ENCODE measurements around the gene UBC.

UBC gene

GRCh38 chr12:124947561-124948398 lies 33.3 kb upstream of the UBC start:
- DNase-seq: no peak
- H3K27me3 ChIP-seq (replicated peaks): no peaks in the 10 kb centered on the region
- no peak overlapping the region for H3K27ac ChIP-seq
- no peak for TF ChIP-seq CTCF (IDR thresholded peaks at IDR 0.05; ENCODE audit: low read depth, low read length, missing control alignments)
- in situ Hi-C loops (cut with HindIII; ENCODE audit: low pct_ligation_motif_present, low sequenced_read_pairs): no loop called here
- no peak overlapping the region for H3K4me3 ChIP-seq (ENCODE audit: low read depth, low read length)
- H3K36me3 ChIP-seq (replicated peaks): peaks cover 32% of the 10 kb centered on the region

- in situ Hi-C loops (cut with HindIII; ENCODE audit: low pct_ligation_motif_present, low sequenced_read_pairs): no loop called here
- no peak overlapping the region for H3K27ac ChIP-seq
- TF ChIP-seq CTCF (IDR thresholded peaks at IDR 0.05; ENCODE audit: low read depth, low read length, missing control alignments): no peak
- peaks cover 25% of the 10 kb centered on the region for H3K36me3 ChIP-seq (replicated peaks)
- no peaks in the 10 kb centered on the region for H3K27me3 ChIP-seq (replicated peaks)
- DNase-seq: no peak
- H3K4me3 ChIP-seq (ENCODE audit: low read depth, low read length): no peak overlapping the region
Observed at GRCh38 chr12:124947013-124947412, 32.6 kb upstream of the UBC start.

- Histone ChIP-seq H3K4me3 (ENCODE audit: low read depth, low read length) (no peak overlapping the region), H3K27me3 (replicated peaks) (no peaks in the 10 kb centered on the region), H3K27ac (no peak overlapping the region), H3K36me3 (replicated peaks) (peaks cover 22% of the 10 kb centered on the region)
- in situ Hi-C loops (cut with HindIII; ENCODE audit: low pct_ligation_motif_present, low sequenced_read_pairs): no loop called here
- no peak for DNase-seq
- no peak for TF ChIP-seq CTCF (IDR thresholded peaks at IDR 0.05; ENCODE audit: low read depth, low read length, missing control alignments)
Observed at GRCh38 chr12:124946447-124946793, 32.0 kb upstream of the UBC start.

GRCh38 chr12:124941170-124941527 lies 26.7 kb upstream of the UBC start:
- no peaks in the 10 kb centered on the region for H3K36me3 ChIP-seq (replicated peaks)
- no peak for TF ChIP-seq CTCF (IDR thresholded peaks at IDR 0.05; ENCODE audit: low read depth, low read length, missing control alignments)
- H3K27ac ChIP-seq: no peak overlapping the region

GRCh38 chr12:124940393-124941169 lies 26.1 kb upstream of the UBC start:
- Histone ChIP-seq H3K4me3 (ENCODE audit: low read depth, low read length) (peak overlapping the region; percentile 46), H3K27me3 (replicated peaks) (no peaks in the 10 kb centered on the region), H3K36me3 (replicated peaks) (no peaks in the 10 kb centered on the region), H3K27ac (peak overlapping the region; percentile 21)
- TF ChIP-seq CTCF (IDR thresholded peaks at IDR 0.05; ENCODE audit: low read depth, low read length, missing control alignments): peak; percentile 95
- in situ Hi-C loops (cut with HindIII; ENCODE audit: low pct_ligation_motif_present, low sequenced_read_pairs): no loop called here
- DNase-seq: peak; percentile 88

More at GRCh38 chr12:124941170-124941527, 26.7 kb upstream of the UBC start:
- Histone ChIP-seq H3K4me3 (ENCODE audit: low read depth, low read length) (peak overlapping the region; percentile 46), H3K27me3 (replicated peaks) (no peaks in the 10 kb centered on the region)
- DNase-seq: no peak
- in situ Hi-C loops (cut with HindIII; ENCODE audit: low pct_ligation_motif_present, low sequenced_read_pairs): no loop called here

All from brain microvascular endothelial cell (primary cell).